IgD-negative memory B cell (primary cell): ENCODE data around the gene CA4. TPM values are rescaled to one million over a fixed set of nuclear protein-coding genes. Genes with fewer than 3 reads are reported as not detected.
"Not testable (repeated sequence)": the region's sequence is repeated elsewhere in the genome, so short reads cannot be mapped to it uniquely, and the experiment has no call there.

ENCODE experiments used
- H3K27ac Mint-ChIP-seq, 3 donors: one replicate each; pipeline ENCODE4 v1.8.0; 2020 to 2022; ENCODE audit warnings: mild to moderate bottlenecking in 3 of 3, mixed read lengths in 3 of 3, moderate library complexity in 1 of 3
- H3K27me3 Mint-ChIP-seq: one replicate; pipeline ENCODE4 v1.8.0; 2021; ENCODE audit warnings: mixed read lengths
- H3K36me3 Mint-ChIP-seq: one replicate; pipeline ENCODE4 v1.8.0; 2020; ENCODE audit warnings: mild to moderate bottlenecking, mixed read lengths
- H3K4me1 Mint-ChIP-seq, 3 donors: one replicate each; pipeline ENCODE4 v1.8.0; 2020 to 2022; ENCODE audit warnings: mixed read lengths in 3 of 3, mild to moderate bottlenecking in 1 of 3
- H3K4me3 Mint-ChIP-seq, 4 donors: one replicate each; pipeline ENCODE4 v1.8.0; 2020 to 2022; ENCODE audit warnings: mild to moderate bottlenecking in 4 of 4, mixed read lengths in 4 of 4, moderate library complexity in 3 of 4
- H3K9me3 Mint-ChIP-seq, 3 donors: one replicate each; pipeline ENCODE4 v1.8.0; 2020 to 2021; ENCODE audit warnings: mixed read lengths in 3 of 3, mild to moderate bottlenecking in 1 of 3
- polyA plus RNA-seq: library from polyadenylated mRNA; unstranded; fragments of 300-500 nt; fragmentation: Illumina TruSeq; gene quantifications from one replicate; pipeline ENCODE4 v1.2.3, GENCODE V29; 2021

The CA4 gene
- polyA plus RNA-seq, 1 donor from 2014 or later: not detected

DNA sequence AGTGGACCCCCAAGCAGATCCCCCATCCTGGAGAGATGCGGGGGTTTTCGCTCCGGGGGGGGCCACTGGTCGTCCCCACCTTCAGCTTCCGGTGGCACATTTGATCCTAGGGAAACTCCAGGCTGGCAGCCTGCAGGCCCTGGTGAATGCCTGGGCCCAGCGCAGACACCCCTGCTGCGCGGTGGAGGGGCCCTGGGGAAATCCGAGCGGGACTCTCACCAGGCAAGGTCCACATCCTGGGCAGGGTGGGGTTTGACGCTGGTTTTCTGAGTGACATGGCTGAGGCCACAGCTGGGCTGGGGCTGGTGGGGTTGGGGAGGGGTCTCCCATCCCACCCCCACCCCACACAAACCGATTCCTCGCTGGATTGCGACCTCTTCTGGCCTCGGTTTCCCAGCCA lies 30.6 kb upstream of the CA4 start:
- not testable (repeated sequence) for H3K4me3 Mint-ChIP-seq, H3K4me1 Mint-ChIP-seq, H3K36me3 Mint-ChIP-seq, H3K9me3 Mint-ChIP-seq, H3K27me3 Mint-ChIP-seq, H3K27ac Mint-ChIP-seq

DNA sequence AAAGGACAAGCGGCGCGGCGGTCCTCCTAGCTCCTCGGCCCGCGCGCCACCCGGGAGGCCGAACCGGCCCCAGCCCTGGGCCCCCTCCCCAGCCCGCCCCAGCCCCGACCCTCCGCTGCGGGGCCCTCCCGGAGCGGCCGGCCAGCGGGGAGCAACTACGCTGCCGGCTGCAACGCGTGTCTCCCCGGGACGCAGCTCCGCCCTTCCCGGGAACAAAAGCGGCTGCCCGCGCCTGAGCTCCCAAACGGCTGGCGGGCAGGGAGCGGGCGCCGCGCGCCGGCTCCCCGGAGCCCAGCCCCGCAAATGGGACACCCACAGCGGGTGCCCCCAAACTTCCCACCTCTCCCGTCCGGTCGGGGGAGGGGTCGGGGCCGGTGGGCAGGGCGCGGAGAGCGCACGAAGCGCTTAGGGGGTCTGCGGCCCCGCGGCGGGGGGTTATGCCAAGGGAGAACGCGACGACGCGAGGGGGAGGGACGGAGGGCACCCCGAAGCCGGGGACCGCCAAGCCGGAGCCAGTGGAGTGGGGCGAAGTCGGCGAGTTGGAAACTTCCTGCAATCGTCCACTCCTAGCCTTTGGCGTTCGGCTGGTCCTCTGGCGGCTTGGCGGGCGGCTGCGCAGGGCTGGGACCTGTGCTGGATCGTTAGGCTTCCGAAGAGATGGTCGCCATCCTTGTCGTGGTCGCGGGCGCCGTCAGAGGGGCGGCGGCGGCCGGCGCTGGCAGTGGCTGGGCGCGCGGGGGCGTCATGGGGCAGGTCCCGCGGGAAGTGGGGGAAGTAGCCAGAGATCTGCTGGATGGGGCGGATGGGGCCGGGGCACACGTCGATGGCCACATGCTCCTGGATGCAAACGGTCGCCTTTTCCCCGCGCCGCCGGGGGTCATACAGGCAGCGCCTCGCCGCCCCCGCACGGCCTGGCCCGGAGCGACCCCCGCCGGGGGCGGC lies 29.7 kb upstream of the CA4 start:
- not testable (repeated sequence) for H3K36me3 Mint-ChIP-seq, H3K9me3 Mint-ChIP-seq, H3K4me1 Mint-ChIP-seq, H3K27ac Mint-ChIP-seq, H3K27me3 Mint-ChIP-seq, H3K4me3 Mint-ChIP-seq

DNA sequence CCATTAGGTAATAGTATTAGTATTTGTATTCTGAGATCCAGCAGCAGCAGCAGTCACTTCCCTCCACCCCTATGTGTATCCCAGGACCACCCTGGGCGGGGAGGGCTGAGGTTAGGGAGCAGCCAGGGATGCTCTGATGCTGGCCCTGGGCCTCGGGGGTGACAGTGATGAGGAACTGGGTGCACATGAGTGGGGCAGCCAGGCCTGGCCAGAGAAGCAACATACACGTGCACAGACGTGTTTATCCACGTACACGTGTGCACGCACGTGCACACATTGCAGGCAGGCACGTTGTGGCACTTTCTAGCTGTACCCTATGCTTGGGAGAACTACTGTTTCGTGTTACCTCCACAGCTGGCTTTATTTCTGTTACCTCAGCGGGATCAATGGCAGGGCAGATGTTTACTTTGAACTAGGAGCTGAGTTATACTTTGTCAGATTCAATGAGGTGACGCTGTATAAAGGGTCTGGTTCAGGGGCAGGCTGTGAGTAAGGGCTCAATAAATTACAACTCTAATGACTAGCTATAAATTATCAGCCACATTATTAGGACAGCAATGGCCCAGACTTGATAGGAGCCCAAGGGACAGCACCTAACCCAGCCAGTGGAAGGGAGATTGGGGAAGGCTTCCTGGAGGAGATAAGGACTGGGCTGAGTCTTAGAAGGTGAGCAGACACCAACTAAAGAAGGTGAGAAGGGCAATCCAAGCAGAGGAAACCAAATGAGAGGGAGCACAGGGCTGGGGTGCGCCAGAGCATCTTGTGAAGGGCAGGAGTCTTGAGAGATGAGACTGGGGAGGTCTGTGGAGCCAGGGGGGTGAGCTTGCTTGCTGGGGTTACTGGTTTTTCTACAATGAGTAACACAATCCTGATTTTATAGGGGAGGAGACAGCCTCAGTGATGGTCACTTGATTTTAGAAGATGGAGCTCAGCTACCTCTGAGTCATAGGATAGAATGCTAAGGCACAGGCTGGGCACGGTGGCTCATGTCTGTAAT lies 22.4 kb upstream of the CA4 start:
- Mint-ChIP-seq H3K4me1 (no peaks in the 10 kb centered on the region), H3K27ac (no peak overlapping the region), H3K27me3 (no peaks in the 10 kb centered on the region), H3K9me3 (no peaks in the 10 kb centered on the region), H3K36me3 (peaks cover 4% of the 10 kb centered on the region), H3K4me3 (peak overlapping the region in 1 of 4 donors; percentile 70)

- no peak overlapping the region for H3K27ac Mint-ChIP-seq
- H3K9me3 Mint-ChIP-seq: no peaks in the 10 kb centered on the region
- no peaks in the 10 kb centered on the region for H3K27me3 Mint-ChIP-seq
- no peak overlapping the region for H3K4me3 Mint-ChIP-seq
- H3K4me1 Mint-ChIP-seq: peaks cover 0 to 2% (median 2%) of the 10 kb centered on the region in 3 donors
- peaks cover 5% of the 10 kb centered on the region for H3K36me3 Mint-ChIP-seq
Observed at GRCh38 chr17:60128171-60128859, 21.5 kb upstream of the CA4 start.

- Mint-ChIP-seq H3K27ac (no peak overlapping the region), H3K4me1 (peaks cover 2 to 5% (median 3%) of the 10 kb centered on the region in 3 donors), H3K27me3 (no peaks in the 10 kb centered on the region), H3K9me3 (no peaks in the 10 kb centered on the region), H3K36me3 (peaks cover 5% of the 10 kb centered on the region), H3K4me3 (no peak overlapping the region)
Observed at GRCh38 chr17:60129164-60129563, 20.6 kb upstream of the CA4 start.

GRCh38 chr17:60130466-60130865 lies 19.3 kb upstream of the CA4 start:
- Mint-ChIP-seq H3K4me1 (peaks cover 13 to 18% (median 16%) of the 10 kb centered on the region in 3 donors), H3K9me3 (no peaks in the 10 kb centered on the region), H3K4me3 (no peak overlapping the region), H3K27me3 (no peaks in the 10 kb centered on the region), H3K27ac (no peak overlapping the region), H3K36me3 (peaks cover 5% of the 10 kb centered on the region)

DNA sequence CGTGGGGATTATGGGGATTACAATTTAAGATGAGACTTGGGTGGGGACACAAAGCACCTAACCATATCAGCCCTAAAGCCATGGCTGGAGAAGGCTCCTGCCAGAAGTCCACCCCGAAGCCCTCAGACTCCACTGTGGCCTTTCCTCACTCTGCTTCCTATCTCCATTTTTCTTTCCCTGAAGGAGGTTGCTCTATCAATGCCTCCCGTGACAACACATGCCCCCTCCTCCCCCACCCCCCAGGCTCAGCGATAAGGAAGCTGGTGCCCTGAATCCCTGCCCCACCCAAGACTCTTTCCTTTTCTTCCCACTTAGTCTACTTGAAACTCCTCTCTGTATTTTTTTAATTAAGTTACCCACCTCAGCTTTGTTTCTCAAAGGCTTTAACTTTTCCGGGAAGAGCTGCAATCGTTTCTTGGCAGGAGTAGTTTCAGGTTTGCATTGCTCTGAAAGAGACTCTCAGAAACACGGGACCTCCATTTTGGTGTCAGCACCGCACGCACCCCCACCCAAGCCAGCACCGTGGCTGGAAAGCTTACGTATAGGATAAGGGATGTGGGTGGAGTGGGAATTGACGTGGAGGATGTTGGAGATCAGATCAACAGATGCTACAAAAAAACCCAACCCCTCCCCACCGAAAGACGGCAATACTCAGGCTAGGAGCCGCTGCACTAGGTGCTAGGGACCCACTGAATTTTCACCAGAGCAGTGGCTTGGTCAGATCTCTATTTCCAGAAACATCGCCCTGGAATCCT lies 15.2 kb upstream of the CA4 start:
- Mint-ChIP-seq H3K4me3 (peak overlapping the region; percentile 91 to 95 (median 93)), H3K27me3 (peaks cover 9% of the 10 kb centered on the region), H3K9me3 (peaks cover 0 to 2% (median 0%) of the 10 kb centered on the region in 3 donors), H3K36me3 (peaks cover 3% of the 10 kb centered on the region), H3K4me1 (peaks cover 19 to 29% (median 23%) of the 10 kb centered on the region in 3 donors), H3K27ac (peak overlapping the region in 1 of 3 donors; percentile 19)

DNA sequence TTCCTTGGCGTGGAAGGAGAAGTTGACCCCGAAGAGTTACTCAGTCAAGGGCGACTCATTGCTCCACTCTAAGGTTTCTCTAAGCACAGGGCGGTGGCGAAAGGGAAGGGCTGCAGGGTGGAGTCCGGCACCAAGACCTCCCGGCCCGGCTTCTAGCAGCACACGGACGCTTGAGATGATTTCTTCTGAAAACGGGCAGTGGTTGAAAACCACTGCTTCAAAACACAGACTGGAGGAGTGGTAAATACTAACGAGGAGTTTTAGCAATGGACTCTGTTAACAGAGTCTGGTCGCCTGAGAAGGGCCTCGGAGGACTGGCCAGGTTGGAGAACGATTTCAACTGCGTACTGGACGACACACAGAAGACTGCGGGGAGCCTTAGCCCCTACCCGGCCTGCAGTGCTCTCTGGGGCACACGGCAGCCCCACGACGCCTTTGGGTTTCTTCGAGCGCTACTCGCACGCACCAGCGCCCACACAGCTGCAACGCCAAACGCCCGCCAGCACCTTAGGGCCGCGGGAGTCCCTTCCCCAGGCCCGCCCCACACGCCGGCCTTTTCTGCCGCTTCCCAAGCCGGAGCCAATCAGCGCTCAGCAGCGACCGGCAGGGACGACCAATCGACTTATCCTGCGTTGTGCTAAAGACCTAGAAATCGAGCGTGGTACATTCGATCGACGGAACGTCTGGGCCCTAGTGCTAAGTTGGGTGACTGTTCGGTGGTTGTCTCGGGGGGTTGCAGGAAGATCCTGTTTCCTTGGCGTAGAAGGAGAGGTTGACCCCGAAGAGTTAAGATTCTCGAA lies 14.4 kb upstream of the CA4 start:
- Mint-ChIP-seq H3K4me1 (peaks cover 20 to 29% (median 25%) of the 10 kb centered on the region in 3 donors), H3K36me3 (peaks cover 3% of the 10 kb centered on the region), H3K27me3 (peaks cover 15% of the 10 kb centered on the region), H3K27ac (peak overlapping the region; percentile 19 to 72 (median 44)), H3K9me3 (peaks cover 0 to 2% (median 0%) of the 10 kb centered on the region in 3 donors), H3K4me3 (peak overlapping the region; percentile 91 to 95 (median 93))

DNA sequence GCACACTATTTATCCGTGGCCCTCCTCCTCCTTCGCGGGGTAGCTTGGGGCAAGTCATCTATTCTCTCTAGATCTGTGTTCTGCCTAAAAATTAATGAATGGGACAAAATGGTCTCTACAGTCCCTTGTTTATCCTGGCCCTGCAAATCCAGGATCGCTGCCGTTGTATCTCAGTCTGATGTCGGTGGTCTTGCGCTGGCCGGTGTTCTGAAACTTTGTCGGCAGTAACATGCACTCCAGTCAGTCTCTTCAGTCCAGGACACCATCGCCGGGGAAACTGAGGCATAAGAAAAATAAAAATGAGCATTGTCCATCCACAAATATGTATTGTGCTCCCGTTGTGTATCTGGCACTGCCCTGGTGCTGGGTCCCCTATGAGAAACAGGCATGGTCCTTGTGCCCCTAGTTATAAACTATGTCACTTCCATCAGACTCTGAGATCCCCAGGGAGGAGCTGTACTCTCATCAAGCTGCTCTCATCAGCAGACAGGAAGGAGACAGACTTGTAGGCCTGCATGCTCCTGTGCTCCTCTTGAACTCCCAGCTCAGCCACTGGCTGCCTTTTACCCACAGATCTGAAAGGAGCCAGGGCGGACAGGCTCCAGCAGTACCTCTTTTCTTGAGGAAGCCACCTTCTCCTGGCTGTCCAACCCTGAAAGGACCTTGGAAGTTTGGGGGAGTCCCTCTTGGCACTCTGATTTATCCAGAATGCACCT lies 13.7 kb upstream of the CA4 start:
- Mint-ChIP-seq H3K36me3 (peaks cover 3% of the 10 kb centered on the region), H3K27me3 (peaks cover 21% of the 10 kb centered on the region), H3K9me3 (peaks cover 0 to 2% (median 0%) of the 10 kb centered on the region in 3 donors), H3K4me3 (peak overlapping the region; percentile 91 to 95 (median 93)), H3K27ac (peak overlapping the region in 2 of 3 donors; percentile 19 to 44), H3K4me1 (peaks cover 20 to 29% (median 25%) of the 10 kb centered on the region in 3 donors)

- Mint-ChIP-seq H3K27ac (no peak overlapping the region), H3K4me3 (peak overlapping the region in 1 of 4 donors; percentile 95), H3K36me3 (peaks cover 3% of the 10 kb centered on the region), H3K4me1 (peaks cover 21 to 35% (median 30%) of the 10 kb centered on the region in 3 donors), H3K27me3 (peaks cover 35% of the 10 kb centered on the region), H3K9me3 (peaks cover 0 to 2% (median 0%) of the 10 kb centered on the region in 3 donors)
Observed at GRCh38 chr17:60137731-60138130, 12.0 kb upstream of the CA4 start.

DNA sequence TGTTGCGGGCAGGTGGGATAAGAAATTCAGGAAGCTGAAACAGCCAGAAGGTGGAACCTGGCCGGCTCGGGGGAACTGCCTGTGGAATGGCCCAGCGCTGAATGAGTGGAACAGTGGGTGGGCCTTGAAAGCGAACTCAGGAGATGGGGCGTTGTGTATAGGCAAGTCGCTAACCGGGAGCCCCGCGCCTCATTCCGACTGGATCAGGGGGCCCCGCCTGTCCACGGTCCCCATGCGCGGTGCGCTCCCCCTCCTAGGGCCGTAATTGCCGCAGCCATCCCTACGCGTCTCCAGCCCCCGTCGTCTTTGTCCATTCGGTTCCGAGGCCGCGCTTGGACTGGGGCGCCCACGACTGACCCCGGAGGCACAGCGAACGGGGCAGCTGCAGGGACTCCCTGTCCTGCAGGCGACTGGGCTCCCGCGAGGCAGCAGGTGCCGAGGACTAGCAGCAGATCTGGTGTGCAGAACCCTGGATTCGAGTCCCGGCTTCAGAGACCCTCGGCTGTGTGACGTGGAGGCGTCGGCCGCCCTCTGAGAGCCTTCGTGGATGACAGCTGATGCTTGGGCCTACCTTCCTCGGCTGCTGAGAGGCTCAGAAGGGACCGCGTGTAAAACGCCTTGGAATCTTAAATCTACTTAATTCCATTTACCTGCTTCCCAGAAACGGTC lies 10.9 kb upstream of the CA4 start:
- peaks cover 0 to 2% (median 0%) of the 10 kb centered on the region in 3 donors for H3K9me3 Mint-ChIP-seq
- peak overlapping the region in 1 of 4 donors; percentile 73 for H3K4me3 Mint-ChIP-seq
- H3K27me3 Mint-ChIP-seq: peaks cover 44% of the 10 kb centered on the region
- peak overlapping the region in 1 of 3 donors; percentile 64 for H3K27ac Mint-ChIP-seq
- H3K4me1 Mint-ChIP-seq: peaks cover 32 to 46% (median 37%) of the 10 kb centered on the region in 3 donors
- H3K36me3 Mint-ChIP-seq: peaks cover 2% of the 10 kb centered on the region
